ENCODE data around the gene SLC35A4.

GRCh38 chr5:140558542-140558941 is 6.1 kb upstream of the SLC35A4 start:
- TF ChIP-seq CTCF (IDR thresholded peaks at IDR 0.05; ENCODE audit: insufficient read depth, low read depth, low read length) (no peak), EZH2 (IDR thresholded peaks at IDR 0.05; ENCODE audit: insufficient read depth, low read length) (no peak)

All from astrocyte (in vitro differentiated cells and primary cell).